ENCODE results near the gene RFNG.

The RFNG gene

GRCh38 chr17:82058230-82058854, 6.7 kb upstream of the RFNG start:
- no peak for DNase-seq (ENCODE audit: low read depth)

- DNase-seq (ENCODE audit: low read depth): no peak
Measured at GRCh38 chr17:82056729-82057621, 5.4 kb upstream of the RFNG start.

- no peak for DNase-seq (ENCODE audit: low read depth)
Measured at GRCh38 chr17:82055965-82056728, 4.5 kb upstream of the RFNG start.

- DNase-seq (ENCODE audit: low read depth): no peak
Measured at GRCh38 chr17:82055023-82055964, 3.7 kb upstream of the RFNG start.

- no peak for DNase-seq (ENCODE audit: low read depth)
Measured at GRCh38 chr17:82054351-82055022, 2.9 kb upstream of the RFNG start.

- DNase-seq (ENCODE audit: low read depth): no peak
Measured at GRCh38 chr17:82053556-82054263, 2.1 kb upstream of the RFNG start.

- DNase-seq (ENCODE audit: low read depth): no peak
Measured at GRCh38 chr17:82053130-82053529, 1.5 kb upstream of the RFNG start.

- DNase-seq (ENCODE audit: low read depth): no peak
Measured at GRCh38 chr17:82052638-82053059, 1.0 kb upstream of the RFNG start.

GRCh38 chr17:82050761-82051641, 610 bp downstream of the RFNG start:
- DNase-seq (ENCODE audit: low read depth): no peak

GRCh38 chr17:82050152-82050760, 1.4 kb downstream of the RFNG start:
- DNase-seq (ENCODE audit: low read depth): no peak

- no peak for DNase-seq (ENCODE audit: low read depth)
Measured at GRCh38 chr17:82049521-82049971, 2.1 kb downstream of the RFNG start.

- DNase-seq (ENCODE audit: low read depth): no peak
Measured at GRCh38 chr17:82049106-82049505, 2.5 kb downstream of the RFNG start.

- DNase-seq (ENCODE audit: low read depth): no peak
Measured at GRCh38 chr17:82048571-82048971, 3.0 kb downstream of the RFNG start.

- no peak for DNase-seq (ENCODE audit: low read depth)
Measured at GRCh38 chr17:82047914-82048570, 3.6 kb downstream of the RFNG start.

GRCh38 chr17:82047379-82047778, 4.2 kb downstream of the RFNG start:
- no peak for DNase-seq (ENCODE audit: low read depth)

GRCh38 chr17:82046903-82047302, 4.7 kb downstream of the RFNG start:
- DNase-seq (ENCODE audit: low read depth): no peak

GRCh38 chr17:82045936-82046484, 5.6 kb downstream of the RFNG start:
- DNase-seq (ENCODE audit: low read depth): no peak

GRCh38 chr17:82043507-82043906, 8.1 kb downstream of the RFNG start:
- no peak for DNase-seq (ENCODE audit: low read depth)
